Suprapubic skin (tissue), 4 donors: ENCODE measurements around the gene MAPRE3. TPM values are rescaled to one million over a fixed set of nuclear protein-coding genes. Genes with fewer than 3 reads are reported as not detected.

Experiments
- DNase-seq, 2 donors: peaks; one replicate each; pipeline ENCODE4 v3.0.0-alpha.2; 2019; ENCODE audit warnings: low spot score in 2 of 2
- H3K27ac ChIP-seq: fragments of 200-600 bp; sonication (generic); one replicate; pipeline ENCODE4 v1.5.1; 2019
- H3K27me3 ChIP-seq: fragments of 200-600 bp; sonication (generic); one replicate; pipeline ENCODE4 v1.5.1; 2019
- H3K36me3 ChIP-seq: fragments of 200-600 bp; sonication (generic); one replicate; pipeline ENCODE4 v1.5.1; 2019
- H3K4me1 ChIP-seq: fragments of 200-600 bp; sonication (generic); one replicate; pipeline ENCODE4 v1.5.1; 2019
- H3K4me3 ChIP-seq: fragments of 200-600 bp; sonication (generic); one replicate; pipeline ENCODE4 v1.5.1; 2019; ENCODE audit warnings: mild to moderate bottlenecking
- H3K9me3 ChIP-seq: fragments of 200-600 bp; sonication (generic); one replicate; pipeline ENCODE4 v1.5.1; 2019
- EP300 ChIP-seq: sonication (generic); formaldehyde crosslinking; IDR thresholded peaks from one replicate; pipeline ENCODE4 v1.6.1; 2017; ENCODE audit warnings: antibody characterized with exemption
- POLR2A ChIP-seq, 2 donors: fragments of 450-650 bp; IDR thresholded peaks; one replicate each; pipeline ENCODE4 v1.6.1; 2017; ENCODE audit warnings: antibody characterized with exemption in 2 of 2, mild to moderate bottlenecking in 2 of 2, moderate library complexity in 2 of 2
- POLR2AphosphoS5 ChIP-seq, 3 donors: sonication (generic); formaldehyde crosslinking; IDR thresholded peaks; one replicate each; pipeline ENCODE4 v1.6.1; 2017; ENCODE audit warnings: antibody characterized with exemption in 3 of 3
- WGBS: methylation state at CpG from one replicate; pipeline ENCODE4 v1.1.5; 2018; 5-methylcytosine and 5-hydroxymethylcytosine counted together
- total RNA-seq, 4 donors: library from RNA; depleted of rRNA; stranded (reverse); fragments of >200 nt; gene quantifications; one replicate each; pipeline ENCODE4 v1.1.0, GENCODE V29; 2016
- TF ChIP-seq, protein P1 (sequence below), 2 donors: fragments of 200-600 bp in 1 of 2; fragments of 450-650 bp in 1 of 2; sonication (generic) in 1 of 2; IDR thresholded peaks; one replicate each; pipeline ENCODE4 v1.5.1; 2016 to 2019; ENCODE audit warnings: antibody characterized with exemption in 2 of 2, mild to moderate bottlenecking in 1 of 2, moderate library complexity in 1 of 2

The MAPRE3 gene
- total RNA-seq, 4 donors from 2014 or later, result 29.5 to 57.5 (median 34.0) TPM

DNA sequence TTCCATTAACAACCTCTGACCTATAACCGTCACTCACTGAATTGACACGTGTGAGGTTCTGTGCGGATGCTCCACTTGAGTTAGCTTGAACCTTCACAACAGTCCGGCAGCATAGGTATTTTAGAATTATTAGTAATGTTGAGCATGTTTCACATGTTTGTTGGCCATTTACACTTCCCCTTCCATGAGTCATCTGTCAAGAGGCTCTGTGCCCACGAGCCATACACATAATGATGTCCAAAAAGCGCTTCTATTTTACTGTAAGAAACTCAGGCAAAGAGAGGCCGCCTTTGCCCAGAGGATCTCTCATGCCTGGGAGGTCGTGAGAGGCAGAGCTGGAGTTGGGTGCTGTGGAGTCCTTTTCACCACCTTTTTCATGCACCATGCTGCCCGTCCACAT is 33.4 kb downstream of the MAPRE3 start:
- WGBS, result 85% methylated on average over 9 of the region's 9 CpGs
- H3K27ac ChIP-seq, result no peak overlapping the region
- H3K36me3 ChIP-seq, result no peaks in the 10 kb centered on the region
- TF ChIP-seq EP300, result no peak
- H3K4me3 ChIP-seq, result no peak overlapping the region
- no peak for DNase-seq
- no peaks in the 10 kb centered on the region for H3K27me3 ChIP-seq
- H3K4me1 ChIP-seq, result no peaks in the 10 kb centered on the region
- no peaks in the 10 kb centered on the region for H3K9me3 ChIP-seq

DNA sequence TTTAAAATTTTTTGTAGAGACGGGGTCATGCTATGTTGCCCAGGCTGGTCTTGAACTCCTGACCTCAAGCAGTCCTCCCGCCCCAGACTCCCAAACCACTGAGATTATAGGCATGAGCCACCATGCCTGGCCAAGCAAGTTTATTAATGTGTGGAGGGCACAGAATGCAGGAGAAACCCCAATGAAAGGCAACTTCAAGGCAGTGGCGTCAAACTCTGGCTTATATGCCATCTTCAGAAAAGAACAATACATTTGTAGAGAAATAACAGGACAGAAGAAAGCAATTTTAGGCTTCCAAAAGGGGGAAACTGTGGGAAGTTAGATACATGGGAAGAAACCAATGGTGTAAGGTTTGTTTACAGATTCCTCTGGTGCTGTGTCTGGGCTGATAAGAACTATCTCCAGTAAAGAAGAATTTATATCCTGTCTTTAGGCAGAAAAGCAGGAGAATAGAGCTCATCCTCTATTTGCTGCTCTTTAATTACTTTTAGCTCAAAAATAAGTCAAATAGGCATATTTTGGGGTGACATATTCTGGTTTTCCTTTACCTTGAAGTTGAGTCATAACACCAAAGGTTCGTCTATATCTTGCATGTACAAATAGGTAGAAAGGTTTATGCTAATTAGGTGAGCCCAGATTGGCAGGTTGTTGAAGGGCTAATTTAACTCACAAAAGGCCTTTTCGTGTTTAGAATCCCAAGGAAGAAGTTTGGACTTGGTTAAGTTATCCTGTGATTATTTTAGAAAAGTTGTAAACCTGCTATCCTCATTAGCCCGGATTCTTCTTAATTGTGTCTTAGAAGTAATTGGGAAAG is 36.4 kb downstream of the MAPRE3 start:
- WGBS, result 71% methylated on average over 6 of the region's 6 CpGs
- Histone ChIP-seq H3K4me3 (no peak overlapping the region), H3K4me1 (peaks cover 7% of the 10 kb centered on the region), H3K36me3 (no peaks in the 10 kb centered on the region), H3K9me3 (no peaks in the 10 kb centered on the region), H3K27ac (no peak overlapping the region), H3K27me3 (no peaks in the 10 kb centered on the region)
- no peak for DNase-seq
- TF ChIP-seq EP300, result no peak
- no peak for TF ChIP-seq POLR2AphosphoS5 (IDR thresholded peaks at IDR 0.05)
- TF ChIP-seq POLR2A (IDR thresholded peaks at IDR 0.05), result no peak
- TF ChIP-seq, protein P1, sequence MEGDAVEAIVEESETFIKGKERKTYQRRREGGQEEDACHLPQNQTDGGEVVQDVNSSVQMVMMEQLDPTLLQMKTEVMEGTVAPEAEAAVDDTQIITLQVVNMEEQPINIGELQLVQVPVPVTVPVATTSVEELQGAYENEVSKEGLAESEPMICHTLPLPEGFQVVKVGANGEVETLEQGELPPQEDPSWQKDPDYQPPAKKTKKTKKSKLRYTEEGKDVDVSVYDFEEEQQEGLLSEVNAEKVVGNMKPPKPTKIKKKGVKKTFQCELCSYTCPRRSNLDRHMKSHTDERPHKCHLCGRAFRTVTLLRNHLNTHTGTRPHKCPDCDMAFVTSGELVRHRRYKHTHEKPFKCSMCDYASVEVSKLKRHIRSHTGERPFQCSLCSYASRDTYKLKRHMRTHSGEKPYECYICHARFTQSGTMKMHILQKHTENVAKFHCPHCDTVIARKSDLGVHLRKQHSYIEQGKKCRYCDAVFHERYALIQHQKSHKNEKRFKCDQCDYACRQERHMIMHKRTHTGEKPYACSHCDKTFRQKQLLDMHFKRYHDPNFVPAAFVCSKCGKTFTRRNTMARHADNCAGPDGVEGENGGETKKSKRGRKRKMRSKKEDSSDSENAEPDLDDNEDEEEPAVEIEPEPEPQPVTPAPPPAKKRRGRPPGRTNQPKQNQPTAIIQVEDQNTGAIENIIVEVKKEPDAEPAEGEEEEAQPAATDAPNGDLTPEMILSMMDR (IDR thresholded peaks at IDR 0.05), result no peak

DNA sequence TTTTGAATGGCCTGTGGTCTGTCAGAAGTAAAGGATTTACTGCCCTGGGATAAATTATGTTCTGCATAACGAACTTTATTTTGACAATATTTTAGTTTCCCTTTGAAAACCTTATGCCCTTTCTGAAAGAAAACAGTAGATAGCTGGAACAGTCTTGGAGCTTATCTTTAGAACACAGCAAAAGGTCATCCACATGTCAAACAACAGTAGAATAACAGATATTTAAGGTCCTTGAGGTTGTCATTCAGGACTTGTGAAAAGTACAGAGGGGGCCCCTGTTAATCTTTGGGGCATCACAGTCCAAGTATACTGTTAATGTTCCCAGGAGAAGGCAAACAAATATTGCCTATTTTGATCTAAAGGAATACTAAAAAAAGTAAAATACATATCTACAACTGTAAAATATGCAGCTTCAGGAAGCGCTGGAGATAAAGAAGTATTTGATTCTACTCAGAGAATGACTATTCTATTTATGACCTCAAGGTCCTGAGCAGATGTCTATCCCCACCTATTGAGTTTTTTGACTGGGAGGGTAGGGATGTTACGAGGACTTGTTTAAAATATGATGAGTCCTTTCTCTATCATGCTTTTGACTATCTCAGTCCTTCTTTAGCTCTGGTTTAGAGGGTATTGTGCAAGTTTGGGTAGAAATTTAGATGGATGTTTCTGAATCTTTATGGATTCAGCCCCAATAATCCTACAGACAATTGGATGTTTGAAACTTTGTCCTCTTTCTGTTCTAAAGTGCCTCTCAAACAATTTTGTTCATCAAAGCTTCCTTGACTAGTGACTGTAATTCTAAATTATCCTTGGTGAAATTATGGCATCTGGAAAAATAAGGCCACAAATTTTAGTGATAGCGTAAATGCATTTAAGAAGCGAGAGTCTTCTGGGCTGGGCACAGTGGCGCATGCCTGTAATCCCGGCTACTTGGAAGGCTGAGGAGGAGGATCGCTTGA is 37.3 kb downstream of the MAPRE3 start:
- TF ChIP-seq, protein P1 (IDR thresholded peaks at IDR 0.05), result no peak
- TF ChIP-seq EP300 (no peak), POLR2AphosphoS5 (IDR thresholded peaks at IDR 0.05) (no peak), POLR2A (IDR thresholded peaks at IDR 0.05) (no peak)
- no peak overlapping the region for H3K4me3 ChIP-seq
- H3K4me1 ChIP-seq, result peaks cover 7% of the 10 kb centered on the region
- 92% methylated on average over 8 of the region's 8 CpGs for WGBS
- no peaks in the 10 kb centered on the region for H3K27me3 ChIP-seq
- no peak overlapping the region for H3K27ac ChIP-seq
- no peaks in the 10 kb centered on the region for H3K36me3 ChIP-seq
- DNase-seq, result no peak
- H3K9me3 ChIP-seq, result no peaks in the 10 kb centered on the region

DNA sequence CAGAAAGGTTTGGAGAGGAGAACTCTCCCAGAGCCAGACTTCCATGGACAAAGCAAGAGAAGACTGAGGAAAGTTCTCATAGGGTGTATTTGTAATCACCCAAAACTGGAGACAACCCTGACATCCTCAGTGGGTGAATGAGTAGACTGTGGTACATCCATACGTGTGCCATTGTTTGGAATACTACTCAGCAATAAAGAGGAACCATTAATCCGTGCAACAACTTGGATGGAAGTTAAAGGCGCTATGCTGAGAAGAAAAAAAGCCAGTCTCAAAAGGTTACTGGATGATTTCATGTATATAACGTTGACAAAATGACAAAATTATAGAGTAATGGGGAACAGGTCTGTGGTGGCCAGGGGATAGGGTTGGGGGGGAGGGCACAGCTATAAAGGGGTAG is 38.2 kb downstream of the MAPRE3 start:
- 93% methylated on average over 4 of the region's 4 CpGs for WGBS
- no peaks in the 10 kb centered on the region for H3K36me3 ChIP-seq
- peaks cover 7% of the 10 kb centered on the region for H3K4me1 ChIP-seq
- DNase-seq, result no peak
- no peaks in the 10 kb centered on the region for H3K9me3 ChIP-seq
- H3K4me3 ChIP-seq, result no peak overlapping the region
- no peak overlapping the region for H3K27ac ChIP-seq
- TF ChIP-seq POLR2AphosphoS5 (IDR thresholded peaks at IDR 0.05) (no peak), EP300 (no peak), POLR2A (IDR thresholded peaks at IDR 0.05) (no peak)
- TF ChIP-seq, protein P1 (IDR thresholded peaks at IDR 0.05), result no peak
- H3K27me3 ChIP-seq, result no peaks in the 10 kb centered on the region

DNA sequence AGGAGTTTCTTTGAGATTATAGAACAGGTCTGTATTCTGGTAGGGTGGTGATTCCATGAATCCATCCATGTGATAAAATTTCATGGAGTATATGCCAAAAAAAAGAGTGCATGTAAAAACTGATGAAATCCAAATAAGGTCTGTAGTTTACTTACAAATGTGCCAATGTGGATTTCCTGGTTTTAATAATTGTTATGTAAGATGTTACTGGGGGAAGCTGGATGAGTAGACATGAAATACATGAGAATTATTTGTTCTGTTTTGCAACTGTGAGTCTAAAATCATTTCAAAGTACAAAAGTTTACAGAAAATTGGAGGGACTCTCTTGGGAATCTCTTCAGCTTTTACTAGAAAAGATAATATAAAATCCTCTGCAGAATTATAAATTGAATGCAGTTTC is 38.6 kb downstream of the MAPRE3 start:
- Histone ChIP-seq H3K27me3 (no peaks in the 10 kb centered on the region), H3K36me3 (no peaks in the 10 kb centered on the region), H3K4me3 (no peak overlapping the region), H3K9me3 (no peaks in the 10 kb centered on the region), H3K4me1 (peaks cover 7% of the 10 kb centered on the region), H3K27ac (no peak overlapping the region)
- DNase-seq, result no peak
- no peak for TF ChIP-seq EP300
- TF ChIP-seq, protein P1 (IDR thresholded peaks at IDR 0.05), result no peak
- no peak for TF ChIP-seq POLR2A (IDR thresholded peaks at IDR 0.05)
- no peak for TF ChIP-seq POLR2AphosphoS5 (IDR thresholded peaks at IDR 0.05)
